Memory B cell (primary cell): ENCODE data around the gene ABCC3.
"Not testable (repeated sequence)": the region's sequence is repeated elsewhere in the genome, so short reads cannot be mapped to it uniquely, and the experiment has no call there.

ENCODE experiments used
- ATAC-seq: fragments of 150-1000 bp; cut with Tn5 transposase; 2 replicates; pipeline ENCODE4 v1.10.0; 2021; ENCODE audit warnings: low read depth, mild to moderate bottlenecking, moderate library complexity
- DNase-seq, 2 donors: peaks; one replicate each; pipeline ENCODE4 v3.0.0; 2022; ENCODE audit warnings: low spot score in 2 of 2
- H3K27ac Mint-ChIP-seq: one replicate; pipeline ENCODE4 v1.8.0; 2022; ENCODE audit warnings: mild to moderate bottlenecking, moderate library complexity, mixed read lengths
- H3K27me3 Mint-ChIP-seq: one replicate; pipeline ENCODE4 v1.8.0; 2022; ENCODE audit warnings: mixed read lengths
- H3K36me3 Mint-ChIP-seq: one replicate; pipeline ENCODE4 v1.8.0; 2022; ENCODE audit warnings: mild to moderate bottlenecking, mixed read lengths
- H3K4me1 Mint-ChIP-seq: one replicate; pipeline ENCODE4 v1.8.0; 2022; ENCODE audit warnings: mixed read lengths
- H3K4me3 Mint-ChIP-seq: one replicate; pipeline ENCODE4 v1.8.0; 2022; ENCODE audit warnings: mild to moderate bottlenecking, moderate library complexity, mixed read lengths
- H3K9me3 Mint-ChIP-seq: one replicate; pipeline ENCODE4 v1.8.0; 2022; ENCODE audit warnings: mixed read lengths

The ABCC3 gene

DNA sequence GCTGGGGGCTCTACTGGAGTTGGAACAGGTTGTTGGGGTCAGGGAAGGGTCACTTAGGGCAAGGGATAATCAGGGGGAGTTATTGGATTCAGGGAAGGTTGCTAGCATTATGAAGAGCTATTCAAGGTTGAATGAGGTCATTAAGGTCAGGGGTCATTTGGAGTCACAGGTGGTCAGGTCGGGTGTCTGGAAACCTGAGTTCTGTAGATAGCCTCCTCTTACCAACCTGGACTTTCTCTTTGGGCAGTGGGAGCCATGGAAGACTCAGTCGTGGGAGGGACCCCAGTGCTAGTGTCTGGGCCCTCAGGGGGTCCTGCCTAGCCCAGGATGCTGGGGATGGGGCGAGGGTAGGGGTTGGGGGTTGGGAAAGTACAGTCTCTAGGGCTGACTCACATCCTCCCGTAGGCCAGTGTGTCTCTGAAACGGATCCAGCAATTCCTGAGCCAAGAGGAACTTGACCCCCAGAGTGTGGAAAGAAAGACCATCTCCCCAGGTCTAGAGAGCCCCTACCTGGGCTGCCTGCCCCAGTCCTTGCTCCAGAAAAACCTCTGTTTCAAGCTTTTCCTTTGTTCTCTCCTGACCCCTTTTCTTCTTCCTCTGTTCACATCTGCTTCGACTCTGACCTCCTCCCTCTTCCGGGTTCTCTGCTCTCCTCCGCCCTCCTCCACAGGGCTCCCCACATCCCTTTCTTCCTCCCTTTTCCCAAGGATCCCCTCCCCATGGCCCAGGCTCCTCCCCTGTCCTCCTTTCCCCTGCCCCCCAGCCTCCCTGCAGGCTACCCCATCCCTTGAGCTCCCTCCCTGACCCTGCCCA, 33.5 kb downstream of the ABCC3 start:
- no peak overlapping the region for H3K27ac Mint-ChIP-seq
- H3K4me3 Mint-ChIP-seq, result no peak overlapping the region
- H3K9me3 Mint-ChIP-seq, result no peaks in the 10 kb centered on the region
- peaks cover 5% of the 10 kb centered on the region for H3K27me3 Mint-ChIP-seq
- ATAC-seq, result no peak
- no peaks in the 10 kb centered on the region for H3K36me3 Mint-ChIP-seq
- H3K4me1 Mint-ChIP-seq, result no peaks in the 10 kb centered on the region
- no peak for DNase-seq

DNA sequence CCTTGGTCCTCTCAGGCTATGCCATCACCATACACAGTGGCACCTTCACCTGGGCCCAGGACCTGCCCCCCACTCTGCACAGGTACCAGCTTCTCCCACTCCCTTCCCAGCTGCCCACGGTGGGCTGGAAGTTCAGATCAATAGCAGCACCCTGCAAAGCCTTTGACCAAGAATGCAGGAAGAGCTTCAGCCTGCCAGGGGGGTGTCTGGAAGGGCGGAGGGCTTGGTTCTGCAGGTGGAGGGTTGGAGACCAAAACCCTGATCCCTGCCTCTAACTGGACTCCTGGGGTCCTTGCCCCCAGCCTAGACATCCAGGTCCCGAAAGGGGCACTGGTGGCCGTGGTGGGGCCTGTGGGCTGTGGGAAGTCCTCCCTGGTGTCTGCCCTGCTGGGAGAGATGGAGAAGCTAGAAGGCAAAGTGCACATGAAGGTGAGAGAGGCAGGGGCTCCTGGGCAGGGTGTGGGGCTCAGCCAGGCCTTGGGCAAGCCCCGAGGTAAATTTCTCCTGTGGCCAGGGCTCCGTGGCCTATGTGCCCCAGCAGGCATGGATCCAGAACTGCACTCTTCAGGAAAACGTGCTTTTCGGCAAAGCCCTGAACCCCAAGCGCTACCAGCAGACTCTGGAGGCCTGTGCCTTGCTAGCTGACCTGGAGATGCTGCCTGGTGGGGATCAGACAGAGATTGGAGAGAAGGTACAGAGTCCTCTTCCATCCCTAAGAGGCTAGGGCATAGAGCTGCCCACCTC, 34.3 kb downstream of the ABCC3 start:
- ATAC-seq, result no peak

DNA sequence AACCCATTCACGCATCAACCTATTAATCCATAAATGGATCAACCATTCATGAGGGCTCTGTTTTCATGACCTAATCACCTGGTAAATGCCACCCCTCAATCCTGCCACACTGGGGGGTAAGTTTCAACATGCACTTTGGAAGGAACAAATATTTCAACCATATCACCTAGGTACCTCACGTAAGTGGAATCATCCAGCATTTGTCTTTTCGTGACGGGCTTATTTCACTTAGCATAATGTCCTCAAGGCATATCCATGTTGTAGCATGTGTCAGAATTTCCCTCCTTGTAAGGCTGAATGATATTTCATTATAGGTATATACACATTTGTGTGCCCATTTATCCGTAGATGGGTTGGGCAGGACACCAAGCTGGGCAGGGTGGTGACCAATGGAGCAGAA, 37.4 kb downstream of the ABCC3 start:
- DNase-seq (no peak), ATAC-seq (no peak)
- no peak overlapping the region for H3K27ac Mint-ChIP-seq
- no peaks in the 10 kb centered on the region for H3K4me1 Mint-ChIP-seq
- H3K4me3 Mint-ChIP-seq, result no peak overlapping the region
- peaks cover 6% of the 10 kb centered on the region for H3K27me3 Mint-ChIP-seq
- no peaks in the 10 kb centered on the region for H3K36me3 Mint-ChIP-seq
- H3K9me3 Mint-ChIP-seq, result no peaks in the 10 kb centered on the region

More for the DNA sequence above, 34.3 kb downstream of the ABCC3 start:
- H3K4me3 Mint-ChIP-seq, result no peak overlapping the region
- H3K27ac Mint-ChIP-seq, result no peak overlapping the region
- H3K4me1 Mint-ChIP-seq, result no peaks in the 10 kb centered on the region
- H3K36me3 Mint-ChIP-seq, result no peaks in the 10 kb centered on the region
- H3K9me3 Mint-ChIP-seq, result no peaks in the 10 kb centered on the region
- no peak for DNase-seq
- H3K27me3 Mint-ChIP-seq, result peaks cover 4% of the 10 kb centered on the region

GRCh38 chr17:50672831-50673551, 38.3 kb downstream of the ABCC3 start:
- ATAC-seq (no peak), DNase-seq (no peak)
- H3K9me3 Mint-ChIP-seq, result no peaks in the 10 kb centered on the region
- no peak overlapping the region for H3K4me3 Mint-ChIP-seq
- H3K27me3 Mint-ChIP-seq, result peaks cover 7% of the 10 kb centered on the region
- no peak overlapping the region for H3K27ac Mint-ChIP-seq
- no peaks in the 10 kb centered on the region for H3K4me1 Mint-ChIP-seq
- no peaks in the 10 kb centered on the region for H3K36me3 Mint-ChIP-seq

- Mint-ChIP-seq H3K27me3 (peaks cover 13% of the 10 kb centered on the region), H3K36me3 (no peaks in the 10 kb centered on the region), H3K4me1 (no peaks in the 10 kb centered on the region), H3K4me3 (no peak overlapping the region), H3K27ac (no peak overlapping the region), H3K9me3 (no peaks in the 10 kb centered on the region)
- ATAC-seq (no peak), DNase-seq (no peak)
Measured at GRCh38 chr17:50675190-50675589, 40.5 kb downstream of the ABCC3 start.

- no peak overlapping the region for H3K27ac Mint-ChIP-seq
- no peak overlapping the region for H3K4me3 Mint-ChIP-seq
- no peaks in the 10 kb centered on the region for H3K9me3 Mint-ChIP-seq
- H3K36me3 Mint-ChIP-seq, result no peaks in the 10 kb centered on the region
- no peaks in the 10 kb centered on the region for H3K4me1 Mint-ChIP-seq
- ATAC-seq, result no peak
- no peak for DNase-seq
- peaks cover 16% of the 10 kb centered on the region for H3K27me3 Mint-ChIP-seq
Measured at GRCh38 chr17:50675627-50676026, 40.9 kb downstream of the ABCC3 start.

DNA sequence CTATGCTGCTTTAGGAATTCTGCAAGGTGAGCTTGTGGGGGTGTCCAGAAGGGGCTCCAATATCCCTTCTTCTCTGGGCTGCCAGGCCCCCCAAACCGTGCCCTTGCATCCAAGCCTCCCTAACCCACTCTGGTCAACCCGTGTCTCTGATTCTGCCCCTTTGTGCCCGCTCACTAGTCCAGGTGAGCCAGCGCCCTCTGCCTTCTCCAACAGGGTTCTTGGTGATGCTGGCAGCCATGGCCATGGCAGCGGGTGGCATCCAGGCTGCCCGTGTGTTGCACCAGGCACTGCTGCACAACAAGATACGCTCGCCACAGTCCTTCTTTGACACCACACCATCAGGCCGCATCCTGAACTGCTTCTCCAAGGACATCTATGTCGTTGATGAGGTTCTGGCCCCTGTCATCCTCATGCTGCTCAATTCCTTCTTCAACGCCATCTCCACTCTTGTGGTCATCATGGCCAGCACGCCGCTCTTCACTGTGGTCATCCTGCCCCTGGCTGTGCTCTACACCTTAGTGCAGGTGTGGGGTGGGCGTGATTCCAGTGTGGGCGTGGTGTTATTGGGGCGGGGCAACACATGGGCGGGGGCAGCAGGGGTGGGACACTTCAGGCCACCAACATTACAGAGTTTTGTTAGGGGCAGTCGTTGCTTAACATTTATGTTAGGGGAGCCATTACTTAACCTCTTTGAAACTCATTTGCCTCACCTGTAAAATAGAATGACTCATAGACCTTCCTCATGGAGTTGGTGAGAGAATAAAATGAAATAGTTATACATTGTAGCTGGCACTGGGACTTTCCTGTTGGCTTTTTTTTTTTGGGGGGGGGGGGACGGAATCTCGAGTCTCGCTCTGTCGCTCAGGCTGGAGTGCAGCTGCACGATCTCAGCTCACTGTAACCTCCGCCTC, 41.6 kb downstream of the ABCC3 start:
- ATAC-seq (no peak), DNase-seq (no peak)
- no peak overlapping the region for H3K4me3 Mint-ChIP-seq
- H3K36me3 Mint-ChIP-seq, result no peaks in the 10 kb centered on the region
- H3K27ac Mint-ChIP-seq, result no peak overlapping the region
- H3K27me3 Mint-ChIP-seq, result peaks cover 19% of the 10 kb centered on the region
- no peaks in the 10 kb centered on the region for H3K9me3 Mint-ChIP-seq
- H3K4me1 Mint-ChIP-seq, result peaks cover 3% of the 10 kb centered on the region

GRCh38 chr17:50677851-50678375, 43.2 kb downstream of the ABCC3 start:
- Mint-ChIP-seq H3K4me1 (peaks cover 5% of the 10 kb centered on the region), H3K27ac (no peak overlapping the region)

GRCh38 chr17:50679008-50679544, 44.4 kb downstream of the ABCC3 start:
- Mint-ChIP-seq H3K4me1 (peaks cover 5% of the 10 kb centered on the region), H3K27ac (no peak overlapping the region), H3K36me3 (no peaks in the 10 kb centered on the region), H3K27me3 (peaks cover 28% of the 10 kb centered on the region), H3K9me3 (no peaks in the 10 kb centered on the region), H3K4me3 (no peak overlapping the region)
- ATAC-seq, result no peak
- no peak for DNase-seq

More at GRCh38 chr17:50677851-50678375, 43.2 kb downstream of the ABCC3 start:
- Mint-ChIP-seq H3K9me3 (no peaks in the 10 kb centered on the region), H3K4me3 (no peak overlapping the region), H3K27me3 (peaks cover 28% of the 10 kb centered on the region), H3K36me3 (no peaks in the 10 kb centered on the region)
- no peak for DNase-seq
- ATAC-seq, result no peak

DNA sequence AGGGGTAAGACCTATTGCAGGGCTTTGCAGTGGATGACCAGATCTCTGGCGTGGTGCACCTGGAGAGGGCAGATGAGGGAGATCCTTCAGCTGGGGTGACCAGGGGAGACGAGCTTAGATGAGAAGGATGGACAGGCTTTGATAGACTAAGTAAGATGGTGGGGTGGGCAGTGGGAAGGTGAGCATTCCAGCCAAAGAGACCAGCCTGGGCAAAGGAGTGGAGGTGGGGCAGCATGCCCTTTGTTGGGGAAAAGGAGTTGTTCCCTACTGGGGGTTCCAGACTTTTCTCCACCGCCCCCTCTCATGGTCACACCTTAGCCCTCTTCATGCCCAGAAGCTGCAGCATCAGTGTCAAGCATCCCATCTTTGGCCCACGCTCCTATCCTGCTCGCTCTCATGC, 45.4 kb downstream of the ABCC3 start:
- Mint-ChIP-seq H3K27ac (no peak overlapping the region), H3K36me3 (no peaks in the 10 kb centered on the region), H3K4me3 (no peak overlapping the region), H3K27me3 (peaks cover 28% of the 10 kb centered on the region), H3K9me3 (no peaks in the 10 kb centered on the region), H3K4me1 (peaks cover 5% of the 10 kb centered on the region)
- DNase-seq (no peak), ATAC-seq (no peak)

DNA sequence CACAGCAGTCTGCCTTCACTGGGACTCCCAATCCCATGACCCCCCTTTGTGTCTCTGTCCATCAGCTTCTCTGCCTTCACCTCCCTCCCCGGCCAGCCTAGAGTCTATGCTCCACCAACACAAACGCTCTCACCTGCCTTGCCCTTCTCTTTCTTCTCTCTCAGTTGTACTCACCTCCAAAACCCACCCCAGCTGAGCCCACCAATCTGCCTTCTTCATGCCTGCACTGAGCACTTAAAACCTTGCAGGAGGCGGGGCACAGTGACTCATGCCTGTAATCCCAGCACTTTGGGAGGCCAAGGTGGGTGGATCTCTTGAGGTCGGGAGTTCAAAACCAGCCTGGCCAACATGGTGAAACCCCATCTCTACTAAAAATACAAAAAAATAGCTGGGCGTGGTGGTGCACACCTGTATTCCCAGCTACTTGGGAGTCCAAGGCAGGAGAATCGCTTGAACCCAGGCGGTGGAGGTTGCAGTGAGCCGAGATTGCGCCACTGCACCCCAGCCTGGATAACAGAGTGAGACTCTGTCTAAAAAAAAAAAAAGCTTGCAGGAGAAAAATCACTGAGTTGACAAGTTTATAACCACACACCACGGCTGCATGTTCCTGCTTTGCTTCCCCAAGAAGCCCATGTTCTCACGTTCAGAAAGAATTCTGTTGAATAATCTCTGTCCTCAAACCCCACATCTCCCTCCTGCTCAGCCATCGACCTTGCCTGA, 46.0 kb downstream of the ABCC3 start:
- not testable (repeated sequence) for H3K36me3 Mint-ChIP-seq, DNase-seq, ATAC-seq, H3K27ac Mint-ChIP-seq, H3K4me3 Mint-ChIP-seq, H3K4me1 Mint-ChIP-seq, H3K9me3 Mint-ChIP-seq
- H3K27me3 Mint-ChIP-seq, result peaks cover 28% of the 10 kb centered on the region

- H3K27ac Mint-ChIP-seq, result no peak overlapping the region
- H3K4me1 Mint-ChIP-seq, result peaks cover 5% of the 10 kb centered on the region
- H3K4me3 Mint-ChIP-seq, result no peak overlapping the region
- ATAC-seq (no peak), DNase-seq (no peak)
- peaks cover 24% of the 10 kb centered on the region for H3K27me3 Mint-ChIP-seq
- no peaks in the 10 kb centered on the region for H3K9me3 Mint-ChIP-seq
- no peaks in the 10 kb centered on the region for H3K36me3 Mint-ChIP-seq
Measured at GRCh38 chr17:50681263-50682200, 46.9 kb downstream of the ABCC3 start.
